Stimulated activated CD4-positive, alpha-beta T cell treated with anti-CD3 and anti-CD28 coated beads, Interleukin-4, amount 100 ng/mL, for 4 hours (primary cell): ENCODE results near the gene LCNL1.

Experiments
- DNase-seq, 2 experiments: peaks; one replicate each; pipeline ENCODE4 v3.0.0-alpha.2; 2020

The LCNL1 gene

DNA sequence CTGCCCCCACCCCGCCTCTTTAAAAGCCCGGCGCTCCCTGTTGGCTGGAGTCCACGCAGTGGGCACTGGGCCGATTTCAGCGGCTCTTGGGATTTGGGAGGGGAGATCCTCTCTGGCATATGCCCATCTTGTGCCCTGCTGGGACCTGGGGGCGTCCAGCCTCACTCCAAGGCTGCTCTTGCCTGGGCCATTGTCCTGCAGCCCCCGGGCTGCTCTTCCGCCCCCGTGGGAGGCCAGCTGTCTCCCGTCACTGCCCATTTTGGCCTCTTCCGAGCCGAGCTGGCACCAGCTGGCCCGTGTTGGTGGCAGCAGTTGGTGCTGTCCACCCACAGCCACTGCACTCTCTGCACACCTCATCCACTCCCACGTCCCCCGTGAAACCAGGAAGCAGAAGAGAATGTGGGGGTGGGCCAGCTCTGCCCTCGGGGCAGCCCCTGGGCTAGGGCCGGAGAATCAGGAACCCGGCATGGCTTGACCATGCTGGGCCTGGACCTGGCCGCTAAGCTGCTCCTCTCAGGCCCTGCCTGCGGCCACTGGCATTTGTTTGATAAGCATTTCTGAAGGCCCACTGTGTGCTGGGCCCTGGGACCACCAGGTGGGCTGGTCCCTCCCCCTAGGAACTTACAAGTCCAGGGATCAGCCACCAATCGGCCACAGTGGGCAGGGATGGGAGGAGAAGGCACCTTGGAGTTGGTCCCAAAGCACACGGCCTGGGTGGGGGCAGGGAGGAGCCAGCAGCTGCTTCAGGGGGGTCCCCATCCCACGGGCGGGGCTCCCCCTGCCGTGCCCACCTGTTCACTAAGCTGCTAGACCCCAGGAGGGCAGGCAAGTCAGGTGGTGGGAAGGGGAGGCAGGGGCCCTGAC, 35.5 kb upstream of the LCNL1 start:
- DNase-seq = no peak

DNA sequence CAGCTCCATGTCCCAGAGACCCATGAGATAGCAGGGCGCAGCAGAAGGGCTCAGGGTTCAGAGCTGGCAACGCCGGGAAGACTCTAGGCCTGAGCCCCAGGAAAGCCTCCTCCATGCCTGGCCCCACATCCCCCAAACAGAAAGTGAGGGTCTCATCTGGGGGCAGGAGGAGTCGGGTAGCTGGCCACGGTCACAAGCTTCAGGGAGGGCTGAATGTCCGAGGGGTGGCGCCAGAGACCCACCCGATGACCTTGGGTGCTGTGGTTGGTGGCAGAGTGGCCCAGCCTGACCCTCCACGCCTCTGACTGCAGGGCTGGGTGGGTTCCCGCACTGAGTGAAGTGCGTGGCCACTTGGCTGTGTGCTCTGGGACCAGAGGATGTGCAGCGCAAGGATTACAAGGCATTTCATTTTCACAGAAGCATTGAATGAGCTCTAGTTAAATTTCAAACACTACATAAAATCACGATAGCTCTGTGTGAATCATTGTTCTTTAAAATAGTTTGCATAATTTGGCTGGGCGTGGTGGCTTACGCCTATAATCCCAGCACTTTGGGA, 34.8 kb upstream of the LCNL1 start:
- no peak for DNase-seq

DNA sequence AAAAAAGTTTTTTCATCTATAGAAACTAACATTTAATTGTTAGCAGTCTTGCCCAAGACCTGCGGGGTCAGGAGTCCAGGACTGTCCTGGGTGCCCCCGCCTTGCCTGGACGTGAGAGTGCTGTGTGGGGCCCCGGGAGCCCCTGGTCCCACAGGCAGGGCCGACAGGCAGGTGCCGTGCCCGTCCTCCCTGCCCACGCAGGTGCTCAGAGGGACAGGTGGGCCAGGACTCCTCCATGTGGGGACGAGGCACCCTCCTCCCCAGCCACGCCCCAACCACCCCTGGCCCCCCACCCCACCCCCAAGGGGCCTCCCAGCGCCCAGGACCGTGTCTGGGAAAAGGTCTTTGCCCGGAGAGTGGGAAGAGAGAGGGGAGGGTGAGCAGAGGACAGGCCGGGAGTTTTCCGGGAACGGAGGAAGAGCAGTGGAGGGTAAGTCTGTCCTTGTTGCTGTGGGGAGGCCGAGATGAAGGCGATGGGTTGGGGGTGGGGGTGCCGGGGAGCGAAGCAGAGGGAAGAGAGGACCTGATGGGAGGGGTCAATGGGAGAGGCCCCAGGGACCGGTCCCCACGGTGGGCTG, 33.5 kb upstream of the LCNL1 start:
- DNase-seq = no peak

DNA sequence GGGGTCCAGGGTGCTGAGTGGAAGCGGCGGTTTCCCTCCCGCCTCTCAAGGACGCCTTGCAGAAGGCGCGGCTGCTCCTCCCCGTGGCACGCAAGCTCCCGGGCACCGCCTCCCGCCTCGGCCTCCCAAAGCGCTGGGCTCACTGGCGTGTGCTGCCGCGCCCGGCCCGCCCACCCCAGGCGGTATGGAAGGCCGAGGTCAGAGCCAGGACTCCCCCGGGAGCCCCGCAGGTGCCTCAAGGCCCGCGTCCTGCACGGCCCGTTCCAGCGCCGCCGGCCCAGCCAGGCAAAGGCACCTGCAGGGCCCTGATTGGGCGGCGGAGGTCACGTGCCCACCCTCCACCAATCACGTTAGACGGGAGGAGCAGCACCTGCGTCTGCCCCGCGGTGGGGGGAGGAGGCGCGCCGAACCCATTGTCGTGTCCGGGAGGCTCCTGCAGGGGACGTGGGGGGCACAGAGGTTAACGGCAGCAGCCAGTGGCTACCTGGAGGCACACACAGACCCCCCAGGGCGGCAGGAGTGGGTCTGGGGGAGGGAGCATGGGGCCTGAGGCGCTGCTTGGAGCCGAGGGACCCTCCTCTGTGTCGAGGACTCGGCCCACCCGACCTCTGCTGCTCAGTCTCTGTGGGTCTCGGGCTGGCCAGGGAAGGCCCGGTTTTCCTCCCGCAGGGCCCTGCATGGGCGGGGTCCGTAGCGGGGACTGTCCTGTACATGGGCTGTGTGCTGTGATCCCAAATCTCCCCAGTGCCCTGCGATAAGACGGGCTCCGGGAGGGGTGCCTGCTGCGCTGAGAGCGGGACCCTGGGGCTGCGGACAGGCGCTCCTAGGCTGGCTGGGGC, 32.8 kb upstream of the LCNL1 start:
- peak; percentile 94 to 96 for DNase-seq

DNA sequence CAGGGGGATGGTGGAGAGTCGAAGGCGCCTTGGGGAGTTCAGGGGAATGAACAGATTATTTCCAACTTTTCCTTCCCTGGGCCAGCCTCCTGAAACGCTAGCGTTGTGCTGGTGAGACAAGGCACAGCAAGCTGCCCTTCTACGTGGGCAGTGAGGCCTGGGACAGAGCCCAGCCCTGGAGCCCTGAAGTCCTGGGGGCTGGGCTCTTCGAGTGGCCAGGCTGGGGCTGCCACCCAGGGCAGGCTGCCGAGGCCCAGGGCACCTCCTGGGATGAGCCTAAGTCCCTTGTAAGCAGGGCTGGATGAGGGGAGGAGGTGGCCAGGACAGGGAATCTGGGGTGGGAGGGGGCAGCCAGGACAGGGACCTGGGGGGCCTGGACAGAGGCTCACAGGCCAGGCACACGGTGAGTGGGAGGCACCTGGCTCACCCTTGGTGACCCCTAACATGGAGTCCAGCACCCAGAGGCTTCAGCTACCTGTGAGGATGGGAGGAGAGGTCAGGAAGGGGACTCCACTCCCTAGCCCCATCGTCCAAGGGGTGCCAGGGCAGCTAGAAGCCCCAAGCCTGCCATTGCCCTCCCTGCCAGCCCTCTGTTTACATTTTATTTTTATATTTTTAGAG, 32.0 kb upstream of the LCNL1 start:
- DNase-seq = no peak

DNA sequence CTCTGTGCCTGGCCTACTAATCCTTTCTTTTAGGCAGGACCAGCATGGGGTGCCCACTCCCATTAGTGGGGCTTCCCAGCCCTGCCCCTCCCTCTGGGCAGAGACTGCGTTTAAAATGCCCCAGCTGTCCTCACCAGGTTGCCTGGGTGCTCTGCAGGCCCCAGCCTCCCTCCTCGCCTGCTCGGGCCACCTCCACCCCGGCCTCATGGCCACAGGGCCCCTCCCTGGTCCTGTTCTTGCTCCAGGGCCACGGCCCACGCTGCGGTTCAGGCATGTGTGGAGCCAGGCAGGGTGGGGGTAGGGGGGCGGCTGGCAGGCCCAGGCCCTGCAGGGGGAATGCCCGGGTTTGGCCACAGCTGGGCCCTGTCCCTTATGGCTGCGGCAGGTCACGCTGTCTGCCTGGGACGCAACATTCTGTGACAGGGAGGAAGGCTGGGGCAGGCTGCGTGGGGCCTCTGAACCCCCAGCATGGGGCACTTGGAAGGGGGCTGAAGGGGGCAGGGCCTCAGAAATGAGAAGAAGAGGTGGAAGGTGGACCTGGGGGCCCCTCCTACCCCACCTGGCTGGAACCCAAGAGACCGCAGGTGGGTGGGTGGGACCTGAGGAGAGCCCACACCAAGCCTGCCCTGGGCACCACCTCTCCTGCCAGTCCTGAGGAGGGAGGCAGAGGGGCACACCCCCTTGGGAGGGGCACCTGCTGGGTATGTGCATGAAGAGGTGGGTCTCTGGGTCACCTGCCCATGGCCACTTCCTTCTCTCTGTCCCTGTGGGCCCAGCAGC, 31.1 kb upstream of the LCNL1 start, which contains the start of gene LCN12:
Gene LCN12, plus strand, starts transcription at position 733 of the 780 bp plus-strand sequence. CDS start 55 bp downstream, outside the sequence.
- no peak for DNase-seq

DNA sequence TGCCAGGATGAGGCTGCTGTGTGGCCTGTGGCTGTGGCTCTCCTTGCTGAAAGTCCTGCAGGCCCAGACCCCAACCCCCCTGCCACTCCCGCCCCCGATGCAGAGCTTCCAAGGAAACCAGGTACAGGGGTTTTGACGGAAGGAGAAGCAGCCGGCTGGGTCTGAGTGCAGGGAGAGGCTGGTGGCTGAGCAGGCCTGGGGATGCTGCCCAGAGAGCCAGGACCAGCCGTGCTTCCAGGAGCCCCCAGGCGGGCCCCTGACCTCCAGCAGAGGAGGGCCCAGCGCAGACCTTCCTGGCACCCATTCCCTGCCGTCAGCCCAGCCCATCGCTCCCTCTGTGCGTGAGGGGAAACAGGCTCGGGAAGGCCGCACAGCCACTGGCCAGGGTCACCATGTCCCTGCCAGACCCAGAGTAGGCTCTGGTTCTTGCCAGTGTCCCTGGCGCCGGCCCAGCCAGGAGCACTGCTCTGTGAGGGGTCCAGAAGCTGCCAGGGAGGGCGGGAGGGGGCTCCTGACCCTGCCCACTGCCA, 30.4 kb upstream of the LCNL1 start:
- DNase-seq = no peak

DNA sequence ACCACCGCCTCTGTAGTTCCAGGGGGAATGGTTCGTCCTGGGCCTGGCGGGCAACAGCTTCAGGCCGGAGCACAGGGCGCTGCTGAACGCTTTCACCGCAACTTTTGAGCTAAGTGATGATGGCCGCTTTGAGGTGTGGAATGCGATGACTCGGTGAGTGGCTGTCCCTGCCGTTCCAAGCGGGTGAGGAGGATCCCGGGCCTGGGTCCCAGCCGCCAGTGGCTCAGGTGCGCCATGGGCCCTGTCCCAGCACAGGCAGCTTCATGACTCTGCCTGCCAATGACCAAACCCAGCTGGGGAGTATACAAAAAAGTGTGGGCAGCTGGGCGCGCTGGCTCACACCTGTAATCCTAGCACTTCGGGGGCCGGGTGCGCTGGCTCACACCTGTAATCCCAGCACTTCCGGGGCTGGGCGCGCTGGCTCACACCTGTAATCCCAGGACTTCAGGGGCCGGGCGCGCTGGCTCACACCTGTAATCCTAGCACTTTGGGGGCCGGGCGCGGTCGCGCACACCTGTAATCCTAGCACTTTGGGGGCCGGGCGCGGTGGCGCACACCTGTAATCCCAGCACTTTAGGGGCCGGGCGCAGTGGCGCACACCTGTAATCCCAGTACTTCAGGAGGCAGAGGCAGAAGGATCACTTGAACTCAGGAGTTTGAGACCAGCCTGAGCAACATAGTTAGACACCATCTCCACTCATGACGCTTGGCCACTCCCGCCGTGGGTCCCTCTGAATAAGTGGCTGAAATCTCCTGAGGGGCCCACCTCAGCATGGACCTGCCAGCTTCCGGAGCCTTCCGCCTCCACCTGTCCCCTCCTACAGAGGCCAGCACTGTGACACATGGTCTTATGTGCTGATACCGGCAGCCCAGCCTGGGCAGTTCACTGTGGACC, 29.7 kb upstream of the LCNL1 start:
- no peak for DNase-seq

DNA sequence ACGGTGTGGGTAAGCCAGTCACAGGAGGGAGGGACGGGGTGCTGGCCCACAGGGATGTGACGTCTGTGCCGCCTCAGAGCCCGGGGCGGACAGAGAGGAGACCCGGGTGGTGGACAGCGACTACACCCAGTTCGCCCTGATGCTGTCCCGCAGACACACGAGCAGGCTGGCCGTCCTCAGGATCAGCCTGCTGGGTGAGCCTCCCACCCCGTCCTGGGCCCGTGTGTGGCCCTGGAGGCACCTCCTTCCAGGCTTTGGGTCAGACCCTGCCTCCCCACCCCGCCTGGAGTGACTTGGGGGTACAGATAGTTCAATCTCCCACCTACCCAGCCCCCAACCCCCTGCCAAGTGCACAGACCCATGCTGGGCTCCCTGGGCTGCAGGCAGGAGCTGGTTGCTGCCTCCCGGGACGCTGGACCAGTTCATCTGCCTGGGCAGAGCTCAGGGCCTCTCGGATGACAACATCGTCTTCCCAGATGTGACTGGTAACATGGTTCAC, 29.0 kb upstream of the LCNL1 start:
- no peak for DNase-seq

DNA sequence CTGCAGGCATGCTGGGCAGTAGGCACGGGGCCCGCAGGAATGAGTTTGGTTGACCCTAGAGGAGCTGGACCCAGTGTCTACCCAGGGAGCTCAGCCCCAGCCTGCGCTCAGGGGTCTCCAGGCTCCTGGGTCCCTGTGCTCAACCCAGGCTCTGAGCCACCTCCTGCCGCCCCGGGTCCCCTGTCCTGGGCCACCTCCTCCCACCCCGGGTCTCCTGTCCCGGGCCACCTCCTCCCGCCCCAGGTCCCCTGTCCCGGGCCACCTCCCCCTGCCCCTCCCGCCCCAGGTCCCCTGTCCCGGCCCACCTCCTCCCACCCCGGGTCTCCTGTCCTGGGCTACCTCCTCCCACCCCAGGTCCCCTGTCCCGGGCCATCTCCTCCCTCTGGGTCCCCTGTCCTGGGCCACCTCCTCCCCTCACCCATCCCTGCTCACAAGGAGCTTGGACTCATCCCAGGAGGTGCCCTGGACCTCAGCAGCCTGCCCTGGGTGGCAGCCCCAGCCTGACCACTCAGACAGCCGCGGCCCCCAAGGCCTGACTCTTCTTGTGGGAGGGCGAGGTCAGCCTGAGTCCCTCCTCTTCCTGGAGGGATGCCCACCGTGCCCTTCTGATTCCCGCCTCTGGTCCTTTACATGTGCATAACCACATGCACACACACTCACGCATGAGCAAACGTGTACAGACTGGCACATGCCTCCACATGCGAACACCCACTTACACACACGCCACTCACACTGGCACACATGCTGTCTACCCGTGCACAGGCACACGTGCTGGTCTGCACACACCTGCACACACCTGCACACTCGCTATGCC, 28.3 kb upstream of the LCNL1 start:
- no peak for DNase-seq

DNA sequence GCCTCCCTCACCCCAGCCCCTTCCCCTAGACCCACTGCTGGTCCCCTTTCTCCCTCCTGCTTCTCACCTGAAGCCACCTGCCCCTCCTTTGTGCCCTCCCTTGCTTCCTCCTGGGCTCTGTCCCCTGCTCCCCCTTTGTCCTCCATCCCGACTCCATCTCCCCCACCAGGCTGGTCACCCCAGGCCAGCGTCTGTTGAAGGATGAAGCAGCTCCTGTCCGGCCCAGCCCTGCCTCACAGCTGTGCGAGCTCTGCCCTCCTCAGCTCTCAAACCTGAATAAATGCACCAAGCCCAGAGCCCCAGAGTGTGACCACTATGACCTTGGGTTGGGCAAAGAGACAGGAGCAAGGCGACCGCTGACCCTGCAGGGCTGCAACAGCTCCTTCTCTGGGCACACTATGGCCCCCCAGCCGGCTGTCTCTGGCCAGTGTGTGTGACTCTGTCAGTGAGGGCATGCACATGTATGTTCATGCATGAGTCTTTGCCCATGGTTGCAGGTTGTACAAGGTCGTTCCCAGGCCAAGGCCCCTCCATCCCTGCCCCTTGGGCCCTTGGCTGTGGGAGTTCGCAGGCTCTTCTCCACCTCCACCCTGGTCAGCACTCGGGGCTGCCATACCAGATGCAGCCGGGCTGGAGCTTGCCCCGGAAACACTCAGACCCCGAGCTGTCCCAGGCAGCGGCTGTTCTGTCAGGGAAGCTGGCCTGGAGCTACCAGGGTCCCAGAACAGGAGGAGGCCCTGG, 27.4 kb upstream of the LCNL1 start:
- DNase-seq = no peak

DNA sequence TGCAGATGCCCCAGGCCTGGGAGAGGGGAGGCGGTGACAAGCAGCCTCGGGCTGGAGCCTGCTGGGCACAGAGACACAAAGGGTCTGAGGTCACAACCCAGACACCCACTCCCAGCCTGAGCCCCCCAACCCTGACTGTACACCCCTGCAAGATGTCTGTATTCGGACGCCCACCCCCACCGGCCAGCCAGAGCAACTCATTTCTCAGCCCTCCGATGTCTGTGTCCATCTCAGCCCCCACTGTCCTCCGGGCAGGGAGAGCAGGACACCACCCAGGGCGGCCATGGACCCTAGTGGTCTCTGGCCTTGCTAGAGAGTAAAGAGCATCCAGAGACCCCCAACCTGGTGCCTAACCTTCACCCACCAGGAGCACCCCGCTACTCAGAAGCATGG, 26.9 kb upstream of the LCNL1 start:
- no peak for DNase-seq

DNA sequence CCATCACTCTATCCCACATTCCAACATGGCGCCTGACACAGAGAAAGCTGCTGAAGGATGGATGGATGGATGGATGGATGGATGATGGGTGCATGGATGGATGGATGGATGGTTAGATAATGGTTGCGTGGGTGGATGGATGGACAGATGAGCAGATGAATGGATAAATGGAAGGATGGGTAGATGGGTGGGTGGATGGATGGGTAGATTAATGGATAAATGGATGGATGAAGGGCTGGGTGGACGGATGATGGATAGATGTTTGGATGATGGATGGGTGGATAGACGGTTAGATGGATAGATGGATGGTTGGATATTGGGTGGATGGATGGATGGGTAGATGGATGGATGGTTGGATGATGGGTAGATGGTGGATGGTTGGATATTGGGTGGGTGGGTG, 26.2 kb upstream of the LCNL1 start:
- no peak for DNase-seq

DNA sequence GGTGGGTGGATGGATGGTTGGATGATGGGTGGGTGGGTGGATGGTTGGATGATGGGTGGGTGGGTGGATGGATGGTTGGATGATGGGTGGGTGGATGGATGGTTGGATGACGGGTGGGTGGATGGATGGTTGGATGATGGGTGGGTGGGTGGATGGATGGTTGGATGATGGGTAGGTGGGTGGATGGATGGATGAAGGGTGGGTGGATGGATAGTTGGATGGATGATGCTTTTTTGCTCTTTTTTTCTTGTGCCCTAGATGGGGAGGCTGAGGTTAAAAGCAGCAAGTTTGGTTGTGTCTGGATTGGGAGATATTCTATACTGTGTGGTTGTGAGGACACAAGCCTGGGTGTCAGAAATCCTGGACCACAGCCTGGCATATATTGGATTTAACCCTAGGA, 25.3 kb upstream of the LCNL1 start:
- no peak for DNase-seq

DNA sequence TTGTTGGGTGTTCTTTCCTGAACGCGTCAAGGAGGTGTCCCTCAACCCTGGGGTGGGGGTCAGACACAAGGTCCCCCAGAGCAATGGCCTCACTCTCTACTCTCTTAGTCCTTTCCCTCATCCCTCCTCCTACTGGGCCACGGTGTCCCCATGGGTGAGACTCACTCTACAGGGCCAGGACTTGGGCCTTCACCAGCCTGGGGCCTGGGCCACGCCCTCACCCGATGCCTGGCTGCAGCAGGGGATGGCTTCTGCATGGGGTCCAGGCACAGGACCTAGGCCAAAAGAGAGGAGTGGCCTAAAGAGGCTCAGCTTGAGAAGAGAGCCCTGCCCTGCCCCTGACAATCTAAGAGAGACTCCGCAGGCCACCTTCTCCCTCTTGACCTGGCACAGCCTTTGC, 24.9 kb upstream of the LCNL1 start:
- DNase-seq = no peak

DNA sequence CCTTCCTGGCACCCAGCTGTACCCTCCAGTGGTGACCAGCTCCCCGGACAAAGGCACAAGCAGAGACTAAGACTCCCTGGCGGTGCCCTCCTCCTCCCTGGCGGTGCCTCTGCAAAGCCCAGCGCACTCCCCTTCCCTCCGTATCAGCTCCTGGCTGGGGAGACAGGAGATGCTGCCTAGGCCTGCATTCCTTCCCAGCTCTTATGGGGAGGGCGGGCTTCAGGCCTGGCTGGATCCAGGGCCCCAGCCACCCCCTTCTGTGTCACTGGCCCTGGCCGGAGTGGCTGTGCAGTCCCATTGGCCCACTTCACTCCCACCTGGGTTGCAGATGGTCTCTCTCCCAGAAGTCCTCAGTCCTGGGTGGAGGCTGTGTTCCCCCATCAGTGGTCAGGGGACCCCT, 24.3 kb upstream of the LCNL1 start:
- no peak for DNase-seq

DNA sequence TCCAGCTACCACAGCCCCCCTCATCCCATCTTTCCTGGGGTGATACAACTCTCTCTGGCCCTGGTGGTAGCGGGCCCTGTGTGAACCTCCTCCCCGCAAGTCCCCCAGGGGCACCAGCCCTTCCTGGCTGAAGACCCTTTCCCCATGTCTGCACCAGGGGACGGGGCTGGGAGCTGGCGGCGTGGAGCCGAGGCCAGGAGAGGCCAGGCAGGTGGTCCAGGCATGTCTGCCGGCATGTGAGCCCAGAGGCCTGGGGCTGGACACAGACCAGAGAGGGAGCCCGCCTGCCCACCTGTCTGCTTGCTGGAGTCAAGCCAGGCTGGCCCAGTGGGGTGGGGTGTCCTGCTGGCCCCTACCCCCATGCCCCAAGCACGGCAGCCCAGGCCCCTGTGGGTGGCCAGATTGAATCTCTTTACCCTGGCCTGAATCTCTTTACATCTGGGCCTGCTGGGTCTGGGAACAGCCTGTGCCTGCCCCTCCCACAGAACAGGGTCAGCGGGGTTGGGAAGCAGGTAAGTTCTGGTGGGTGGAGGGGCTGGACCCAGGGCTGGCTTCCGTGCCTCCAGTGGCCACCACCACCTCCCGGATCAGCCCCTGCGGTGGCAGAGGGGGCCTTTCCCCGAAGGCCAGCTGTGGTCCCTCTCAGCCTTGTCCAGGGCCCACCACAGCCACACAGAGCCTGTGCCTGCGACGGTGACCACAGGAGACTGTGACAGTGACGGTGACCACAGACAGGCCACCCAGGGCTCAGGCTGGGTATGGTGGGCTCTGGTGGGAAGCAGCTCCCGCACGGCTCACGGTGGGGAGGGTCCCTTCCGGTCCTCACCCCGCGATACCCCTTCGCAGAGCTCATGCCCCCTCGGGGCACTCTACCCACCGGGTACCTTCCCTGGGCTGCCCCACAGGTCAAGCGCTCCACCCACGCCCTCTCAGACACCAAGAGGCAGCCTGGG, 23.6 kb upstream of the LCNL1 start:
- no peak for DNase-seq
